HepG2 (cell line): Measurements from ENCODE around the gene STEAP1. TPM values are rescaled to one million over a fixed set of nuclear protein-coding genes. Genes with fewer than 3 reads are reported as not detected.
A peak's percentile ranks its signal among the peaks of the same experiment; 100 is the strongest.

ENCODE experiments used
- KLF6 ChIP-seq: IDR thresholded peaks from 2 replicates; pipeline ENCODE4 v1.8.0; 2016; ENCODE audit warnings: missing biosample characterization, missing genetic modification reagents
- SETDB1 ChIP-seq: sonication (generic); formaldehyde crosslinking; IDR thresholded peaks from 2 replicates; pipeline ENCODE4 v1.5.1; 2020; ENCODE audit warnings: missing genetic modification reagents, mild to moderate bottlenecking, borderline replicate concordance
- SMAD3 ChIP-seq: sonication (generic); formaldehyde crosslinking; IDR thresholded peaks from 2 replicates; pipeline ENCODE4 v1.4.0; 2020; ENCODE audit warnings: missing genetic modification reagents
- SNAPC2 ChIP-seq: sonication (generic); formaldehyde crosslinking; IDR thresholded peaks from 2 replicates; pipeline ENCODE4 v1.8.1; 2022; ENCODE audit warnings: mild to moderate bottlenecking, missing genetic modification reagents
- ZNF205 ChIP-seq: IDR thresholded peaks from 2 replicates; pipeline ENCODE4 v1.6.1; 2018; ENCODE audit warnings: missing biosample characterization, missing genetic modification reagents
- ZNF264 ChIP-seq: sonication (generic); formaldehyde crosslinking; IDR thresholded peaks from 2 replicates; pipeline ENCODE4 v1.4.0; 2020; ENCODE audit warnings: missing genetic modification reagents
- polyA plus RNA-seq, 8 experiments: library from polyadenylated mRNA; depleted of rRNA in 3 of 8; stranded (reverse) in 7 of 8; unstranded in 1 of 8; fragments of >200 nt; fragmentation: Illumina TruSeq in 4 of 8; extraction: Trizol in 4 of 8; gene quantifications; 2 replicates each; pipeline versions ENCODE4 v1.2.1 to v1.2.3, GENCODE V29; 2011 to 2016; ENCODE audit warnings: low read depth in 4 of 8, missing spikeins in 1 of 8, mixed read lengths in 1 of 8; ENCODE audit not compliant: insufficient read depth in 1 of 8
- total RNA-seq, 5 experiments: library from RNA; depleted of rRNA; stranded (reverse); fragments of >200 nt; fragmentation: Illumina TruSeq; extraction: Trizol; gene quantifications; 2 replicates each; pipeline ENCODE4 v1.2.3, GENCODE V29; 2016; ENCODE audit warnings: low read depth in 1 of 5
- TF ChIP-seq, protein P1 (sequence below): IDR thresholded peaks from 2 replicates; pipeline ENCODE4 v1.6.1; 2016; ENCODE audit warnings: missing genetic modification reagents, missing compliant biosample characterization
- TF ChIP-seq, protein P2 (sequence below): conservative IDR thresholded peaks from 2 replicates; pipeline ENCODE4 v1.6.1; 2018; ENCODE audit warnings: missing genetic modification reagents
- TF ChIP-seq, protein P3 (sequence below): sonication (generic); formaldehyde crosslinking; IDR thresholded peaks from 2 replicates; pipeline ENCODE4 v1.4.0; 2020; ENCODE audit warnings: low read depth, mild to moderate bottlenecking, missing genetic modification reagents
- TF ChIP-seq, protein P4 (sequence below): sonication (generic); formaldehyde crosslinking; IDR thresholded peaks from 2 replicates; pipeline ENCODE4 v1.5.0; 2020; ENCODE audit warnings: missing genetic modification reagents, mild to moderate bottlenecking, borderline replicate concordance
- TF ChIP-seq, protein P5 (sequence below): sonication (generic); formaldehyde crosslinking; IDR thresholded peaks from 2 replicates; pipeline ENCODE4 v1.5.0; 2020; ENCODE audit warnings: missing genetic modification reagents, mild to moderate bottlenecking, borderline replicate concordance
- TF ChIP-seq, protein P6 (sequence below): sonication (generic); formaldehyde crosslinking; IDR thresholded peaks from 2 replicates; pipeline ENCODE4 v1.5.0; 2020; ENCODE audit warnings: mild to moderate bottlenecking, missing genetic modification reagents, borderline replicate concordance
- TF ChIP-seq, protein P7 (sequence below): sonication (generic); formaldehyde crosslinking; IDR thresholded peaks from 2 replicates; pipeline ENCODE4 v1.4.0; 2020; ENCODE audit warnings: missing genetic modification reagents

Gene STEAP1
- total and polyA plus RNA-seq, 2 of the 13 experiments (the other 11 are each of a cell fraction or from before 2014, with no cell fraction given), result 23.2 to 24.2 TPM

DNA sequence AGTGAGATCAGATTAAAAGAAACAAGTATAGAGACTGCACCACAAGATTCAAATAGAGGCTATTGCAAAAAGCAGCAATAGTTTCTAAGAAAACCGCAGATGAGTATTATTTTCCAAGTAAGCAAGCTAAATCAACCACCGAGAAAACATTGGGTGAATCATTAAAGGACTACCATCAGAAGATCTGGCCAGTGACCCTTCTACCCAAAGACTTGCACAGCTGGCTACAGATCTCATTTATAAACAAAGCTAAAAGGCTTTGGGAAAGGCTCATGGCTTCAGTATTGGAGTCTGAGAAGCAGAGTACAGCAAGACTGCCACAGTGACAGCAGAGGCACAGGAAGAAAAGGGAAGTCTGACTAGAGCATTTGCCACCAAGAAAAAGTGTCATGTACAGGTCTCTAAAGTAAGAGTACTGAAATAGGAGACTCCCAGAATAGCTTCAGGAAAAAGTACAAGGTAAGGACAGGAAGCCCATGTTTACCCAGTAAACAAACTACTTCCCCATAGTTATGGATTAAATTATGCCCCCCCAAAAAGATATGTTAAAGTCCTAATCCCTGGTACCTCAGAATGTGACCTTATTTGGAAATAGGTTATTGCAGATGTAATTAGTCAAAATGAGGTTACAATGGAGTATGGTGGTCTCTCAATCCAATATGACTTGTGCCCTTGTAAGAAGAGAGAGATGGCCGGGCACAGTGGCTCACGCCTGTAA, 19.0 kb downstream of the STEAP1 start (continued):
- TF ChIP-seq SMAD3, result no peak
- TF ChIP-seq, protein P1, sequence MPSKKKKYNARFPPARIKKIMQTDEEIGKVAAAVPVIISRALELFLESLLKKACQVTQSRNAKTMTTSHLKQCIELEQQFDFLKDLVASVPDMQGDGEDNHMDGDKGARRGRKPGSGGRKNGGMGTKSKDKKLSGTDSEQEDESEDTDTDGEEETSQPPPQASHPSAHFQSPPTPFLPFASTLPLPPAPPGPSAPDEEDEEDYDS (CRISPR knock-in tag), result peak; percentile 63
- TF ChIP-seq, protein P2, sequence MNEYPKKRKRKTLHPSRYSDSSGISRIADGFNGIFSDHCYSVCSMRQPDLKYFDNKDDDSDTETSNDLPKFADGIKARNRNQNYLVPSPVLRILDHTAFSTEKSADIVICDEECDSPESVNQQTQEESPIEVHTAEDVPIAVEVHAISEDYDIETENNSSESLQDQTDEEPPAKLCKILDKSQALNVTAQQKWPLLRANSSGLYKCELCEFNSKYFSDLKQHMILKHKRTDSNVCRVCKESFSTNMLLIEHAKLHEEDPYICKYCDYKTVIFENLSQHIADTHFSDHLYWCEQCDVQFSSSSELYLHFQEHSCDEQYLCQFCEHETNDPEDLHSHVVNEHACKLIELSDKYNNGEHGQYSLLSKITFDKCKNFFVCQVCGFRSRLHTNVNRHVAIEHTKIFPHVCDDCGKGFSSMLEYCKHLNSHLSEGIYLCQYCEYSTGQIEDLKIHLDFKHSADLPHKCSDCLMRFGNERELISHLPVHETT (CRISPR knock-in tag), result no peak
- TF ChIP-seq, protein P3, sequence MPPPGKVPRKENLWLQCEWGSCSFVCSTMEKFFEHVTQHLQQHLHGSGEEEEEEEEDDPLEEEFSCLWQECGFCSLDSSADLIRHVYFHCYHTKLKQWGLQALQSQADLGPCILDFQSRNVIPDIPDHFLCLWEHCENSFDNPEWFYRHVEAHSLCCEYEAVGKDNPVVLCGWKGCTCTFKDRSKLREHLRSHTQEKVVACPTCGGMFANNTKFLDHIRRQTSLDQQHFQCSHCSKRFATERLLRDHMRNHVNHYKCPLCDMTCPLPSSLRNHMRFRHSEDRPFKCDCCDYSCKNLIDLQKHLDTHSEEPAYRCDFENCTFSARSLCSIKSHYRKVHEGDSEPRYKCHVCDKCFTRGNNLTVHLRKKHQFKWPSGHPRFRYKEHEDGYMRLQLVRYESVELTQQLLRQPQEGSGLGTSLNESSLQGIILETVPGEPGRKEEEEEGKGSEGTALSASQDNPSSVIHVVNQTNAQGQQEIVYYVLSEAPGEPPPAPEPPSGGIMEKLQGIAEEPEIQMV (CRISPR knock-in tag), result no peak
- TF ChIP-seq, protein P4, sequence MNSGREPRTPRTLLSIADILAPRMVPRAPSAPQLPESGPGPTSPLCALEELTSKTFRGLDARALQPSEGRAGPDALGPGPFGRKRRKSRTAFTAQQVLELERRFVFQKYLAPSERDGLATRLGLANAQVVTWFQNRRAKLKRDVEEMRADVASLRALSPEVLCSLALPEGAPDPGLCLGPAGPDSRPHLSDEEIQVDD (CRISPR knock-in tag), result no peak
- no peak for TF ChIP-seq ZNF205
- TF ChIP-seq SETDB1 (CRISPR knock-in tag), result no peak
- TF ChIP-seq, protein P5, sequence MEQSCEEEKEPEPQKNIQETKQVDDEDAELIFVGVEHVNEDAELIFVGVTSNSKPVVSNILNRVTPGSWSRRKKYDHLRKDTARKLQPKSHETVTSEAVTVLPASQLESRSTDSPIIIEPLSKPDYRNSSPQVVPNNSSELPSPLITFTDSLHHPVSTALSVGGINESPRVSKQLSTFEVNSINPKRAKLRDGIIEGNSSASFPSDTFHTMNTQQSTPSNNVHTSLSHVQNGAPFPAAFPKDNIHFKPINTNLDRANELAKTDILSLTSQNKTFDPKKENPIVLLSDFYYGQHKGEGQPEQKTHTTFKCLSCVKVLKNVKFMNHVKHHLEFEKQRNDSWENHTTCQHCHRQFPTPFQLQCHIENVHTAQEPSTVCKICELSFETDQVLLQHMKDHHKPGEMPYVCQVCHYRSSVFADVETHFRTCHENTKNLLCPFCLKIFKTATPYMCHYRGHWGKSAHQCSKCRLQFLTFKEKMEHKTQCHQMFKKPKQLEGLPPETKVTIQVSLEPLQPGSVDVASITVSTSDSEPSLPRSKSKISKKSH, result no peak
- TF ChIP-seq, protein P6, sequence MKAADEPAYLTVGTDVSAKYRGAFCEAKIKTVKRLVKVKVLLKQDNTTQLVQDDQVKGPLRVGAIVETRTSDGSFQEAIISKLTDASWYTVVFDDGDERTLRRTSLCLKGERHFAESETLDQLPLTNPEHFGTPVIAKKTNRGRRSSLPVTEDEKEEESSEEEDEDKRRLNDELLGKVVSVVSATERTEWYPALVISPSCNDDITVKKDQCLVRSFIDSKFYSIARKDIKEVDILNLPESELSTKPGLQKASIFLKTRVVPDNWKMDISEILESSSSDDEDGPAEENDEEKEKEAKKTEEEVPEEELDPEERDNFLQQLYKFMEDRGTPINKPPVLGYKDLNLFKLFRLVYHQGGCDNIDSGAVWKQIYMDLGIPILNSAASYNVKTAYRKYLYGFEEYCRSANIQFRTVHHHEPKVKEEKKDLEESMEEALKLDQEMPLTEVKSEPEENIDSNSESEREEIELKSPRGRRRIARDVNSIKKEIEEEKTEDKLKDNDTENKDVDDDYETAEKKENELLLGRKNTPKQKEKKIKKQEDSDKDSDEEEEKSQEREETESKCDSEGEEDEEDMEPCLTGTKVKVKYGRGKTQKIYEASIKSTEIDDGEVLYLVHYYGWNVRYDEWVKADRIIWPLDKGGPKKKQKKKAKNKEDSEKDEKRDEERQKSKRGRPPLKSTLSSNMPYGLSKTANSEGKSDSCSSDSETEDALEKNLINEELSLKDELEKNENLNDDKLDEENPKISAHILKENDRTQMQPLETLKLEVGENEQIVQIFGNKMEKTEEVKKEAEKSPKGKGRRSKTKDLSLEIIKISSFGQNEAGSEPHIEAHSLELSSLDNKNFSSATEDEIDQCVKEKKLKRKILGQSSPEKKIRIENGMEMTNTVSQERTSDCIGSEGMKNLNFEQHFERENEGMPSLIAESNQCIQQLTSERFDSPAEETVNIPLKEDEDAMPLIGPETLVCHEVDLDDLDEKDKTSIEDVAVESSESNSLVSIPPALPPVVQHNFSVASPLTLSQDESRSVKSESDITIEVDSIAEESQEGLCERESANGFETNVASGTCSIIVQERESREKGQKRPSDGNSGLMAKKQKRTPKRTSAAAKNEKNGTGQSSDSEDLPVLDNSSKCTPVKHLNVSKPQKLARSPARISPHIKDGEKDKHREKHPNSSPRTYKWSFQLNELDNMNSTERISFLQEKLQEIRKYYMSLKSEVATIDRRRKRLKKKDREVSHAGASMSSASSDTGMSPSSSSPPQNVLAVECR, result no peak
- TF ChIP-seq SNAPC2, result no peak
- TF ChIP-seq, protein P7, sequence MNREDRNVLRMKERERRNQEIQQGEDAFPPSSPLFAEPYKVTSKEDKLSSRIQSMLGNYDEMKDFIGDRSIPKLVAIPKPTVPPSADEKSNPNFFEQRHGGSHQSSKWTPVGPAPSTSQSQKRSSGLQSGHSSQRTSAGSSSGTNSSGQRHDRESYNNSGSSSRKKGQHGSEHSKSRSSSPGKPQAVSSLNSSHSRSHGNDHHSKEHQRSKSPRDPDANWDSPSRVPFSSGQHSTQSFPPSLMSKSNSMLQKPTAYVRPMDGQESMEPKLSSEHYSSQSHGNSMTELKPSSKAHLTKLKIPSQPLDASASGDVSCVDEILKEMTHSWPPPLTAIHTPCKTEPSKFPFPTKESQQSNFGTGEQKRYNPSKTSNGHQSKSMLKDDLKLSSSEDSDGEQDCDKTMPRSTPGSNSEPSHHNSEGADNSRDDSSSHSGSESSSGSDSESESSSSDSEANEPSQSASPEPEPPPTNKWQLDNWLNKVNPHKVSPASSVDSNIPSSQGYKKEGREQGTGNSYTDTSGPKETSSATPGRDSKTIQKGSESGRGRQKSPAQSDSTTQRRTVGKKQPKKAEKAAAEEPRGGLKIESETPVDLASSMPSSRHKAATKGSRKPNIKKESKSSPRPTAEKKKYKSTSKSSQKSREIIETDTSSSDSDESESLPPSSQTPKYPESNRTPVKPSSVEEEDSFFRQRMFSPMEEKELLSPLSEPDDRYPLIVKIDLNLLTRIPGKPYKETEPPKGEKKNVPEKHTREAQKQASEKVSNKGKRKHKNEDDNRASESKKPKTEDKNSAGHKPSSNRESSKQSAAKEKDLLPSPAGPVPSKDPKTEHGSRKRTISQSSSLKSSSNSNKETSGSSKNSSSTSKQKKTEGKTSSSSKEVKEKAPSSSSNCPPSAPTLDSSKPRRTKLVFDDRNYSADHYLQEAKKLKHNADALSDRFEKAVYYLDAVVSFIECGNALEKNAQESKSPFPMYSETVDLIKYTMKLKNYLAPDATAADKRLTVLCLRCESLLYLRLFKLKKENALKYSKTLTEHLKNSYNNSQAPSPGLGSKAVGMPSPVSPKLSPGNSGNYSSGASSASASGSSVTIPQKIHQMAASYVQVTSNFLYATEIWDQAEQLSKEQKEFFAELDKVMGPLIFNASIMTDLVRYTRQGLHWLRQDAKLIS (CRISPR knock-in tag), result no peak
- TF ChIP-seq KLF6 (CRISPR knock-in tag), result no peak
- no peak for TF ChIP-seq ZNF264 (CRISPR knock-in tag)
